ENCODE measurements around the gene FAM13C. TPM values are rescaled to one million over a fixed set of nuclear protein-coding genes. Genes with fewer than 3 reads are reported as not detected.

FAM13C gene
- total RNA-seq, 1 donor from 2014 or later, result 5.4 TPM

DNA sequence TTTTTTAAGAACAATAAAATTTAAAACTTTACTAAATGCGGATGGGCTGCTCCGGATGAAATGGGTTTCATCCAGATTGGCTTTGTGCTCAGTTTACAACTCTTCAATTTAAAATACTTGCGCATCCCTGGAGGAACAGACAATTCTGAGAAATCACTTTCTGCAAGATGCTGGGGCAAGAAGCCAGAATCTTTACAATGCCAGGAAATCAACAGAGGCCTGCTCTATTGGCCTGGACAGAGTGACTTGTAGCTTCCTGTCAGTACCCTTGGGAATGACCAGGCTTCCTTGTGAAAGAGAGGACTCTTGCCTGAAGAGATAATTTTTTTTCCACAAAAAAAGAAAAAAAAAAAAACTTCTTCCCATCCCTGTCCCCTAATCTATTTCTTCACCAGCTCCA lies 3.9 kb upstream of the FAM13C start:
- DNase-seq (no peak), ATAC-seq (peak; percentile 79)
- intact Hi-C loops (cut with micrococcal nuclease), result no loop called here

DNA sequence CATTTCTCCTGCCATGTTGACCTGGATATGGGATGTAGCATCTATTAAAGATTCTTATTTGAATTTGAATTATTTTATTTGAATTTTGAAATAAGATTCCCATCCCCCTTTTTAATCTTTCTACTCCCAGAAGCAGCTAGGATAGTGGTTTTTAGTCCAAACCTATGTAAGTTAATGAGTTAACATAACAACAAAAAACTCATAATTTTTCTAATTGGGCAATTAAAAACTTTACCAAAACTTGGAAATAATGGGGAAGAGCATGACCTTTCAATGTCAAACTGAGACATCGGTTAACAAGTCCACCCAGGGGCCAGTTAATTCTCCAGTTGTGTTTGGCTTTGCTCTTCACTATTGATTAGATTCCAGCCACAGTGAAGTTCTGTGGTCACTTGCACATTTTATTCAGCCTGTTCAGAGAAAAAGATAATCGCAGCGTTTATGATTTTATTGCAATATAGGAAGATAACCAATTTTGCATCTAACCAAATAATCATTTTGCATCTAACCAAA lies 1.2 kb upstream of the FAM13C start:
- ATAC-seq (no peak), DNase-seq (no peak)
- intact Hi-C loops (cut with micrococcal nuclease), result no loop called here

DNA sequence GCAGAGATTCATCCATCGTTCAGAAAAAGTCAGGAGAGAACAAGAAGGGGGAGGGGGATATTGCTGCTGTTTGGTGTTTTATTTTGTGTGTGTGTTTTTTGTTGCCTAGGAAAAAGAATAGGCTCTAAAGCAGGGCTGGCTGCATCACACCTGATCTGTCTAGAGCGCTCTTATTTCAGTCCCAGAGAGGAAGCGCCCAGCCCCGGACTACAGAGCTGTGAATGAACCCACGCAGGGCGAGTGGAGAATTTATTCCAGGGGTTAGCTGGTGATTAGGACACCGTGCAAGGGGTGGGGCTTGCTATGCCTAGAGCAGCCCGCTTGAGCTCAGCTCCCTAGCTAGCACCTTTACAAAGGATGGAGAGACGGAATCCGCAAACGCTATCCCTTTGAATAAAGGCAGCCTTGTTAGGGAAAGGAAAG lies 621 bp upstream of the FAM13C start:
- DNase-seq (peak; percentile 74), ATAC-seq (peak; percentile 84)
- intact Hi-C loops (cut with micrococcal nuclease), result no loop called here

DNA sequence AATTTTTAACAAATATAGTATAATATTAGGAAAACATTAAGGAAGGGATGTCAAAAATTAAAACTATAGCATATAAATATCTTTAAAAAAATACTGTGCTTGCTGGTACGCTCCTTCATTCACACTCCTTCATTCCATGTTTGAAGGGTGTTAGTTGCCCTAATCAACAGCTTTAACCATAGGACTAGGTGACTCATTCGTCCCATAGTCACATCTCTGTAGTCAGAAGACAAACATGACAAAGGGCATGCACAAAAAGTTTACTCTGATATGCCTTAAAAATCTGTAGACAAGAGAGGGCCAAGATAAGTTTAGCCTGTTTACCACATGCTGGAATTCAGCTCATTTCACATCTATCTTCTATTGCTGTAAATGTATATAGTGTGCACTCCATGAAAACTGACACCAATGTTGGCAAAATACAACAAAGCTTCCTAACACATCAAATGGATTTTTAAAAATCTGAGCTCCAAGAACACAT lies 646 bp downstream of the FAM13C start:
- DNase-seq, result no peak
- intact Hi-C loops (cut with micrococcal nuclease), result no loop called here
- ATAC-seq, result peak; percentile 32

DNA sequence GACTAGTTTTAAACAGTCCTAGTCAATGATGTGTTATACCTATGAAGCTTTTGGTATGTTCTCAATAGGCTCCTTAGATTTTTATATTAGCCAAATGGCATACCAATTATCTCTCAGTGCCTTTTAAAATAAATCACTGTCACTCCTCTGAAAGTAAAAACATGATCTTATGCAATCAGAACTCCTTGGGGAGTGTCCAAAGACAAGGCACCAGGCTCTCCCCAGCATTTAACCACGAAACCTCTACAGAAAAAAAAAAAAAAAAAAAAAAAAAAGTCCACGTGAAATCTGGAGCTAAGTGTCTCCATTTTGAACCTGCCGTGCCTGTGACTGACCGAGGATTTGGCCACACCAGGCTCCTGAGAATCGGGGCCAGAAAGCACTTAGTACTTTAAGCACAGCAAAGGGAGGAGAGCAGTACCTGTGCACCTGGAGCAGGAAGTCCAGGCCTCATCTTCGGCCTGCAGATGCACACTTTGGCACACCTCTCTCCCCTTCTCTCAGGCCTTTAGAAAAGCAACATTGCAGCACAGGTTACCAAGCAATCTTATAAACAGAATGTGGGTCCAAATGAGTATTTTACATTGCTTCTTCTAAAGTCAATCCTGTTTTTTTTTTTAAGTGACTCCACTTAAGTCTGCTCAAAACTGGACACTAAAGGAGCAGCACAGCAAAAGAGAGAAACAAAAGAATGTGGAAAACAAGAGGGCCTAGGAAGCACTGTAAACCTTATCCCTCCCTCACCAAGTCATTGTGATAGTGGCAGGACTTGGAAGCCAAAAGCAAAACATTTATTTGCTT lies 1.5 kb downstream of the FAM13C start:
- DNase-seq (no peak), ATAC-seq (no peak)
- intact Hi-C loops (cut with micrococcal nuclease), result no loop called here

DNA sequence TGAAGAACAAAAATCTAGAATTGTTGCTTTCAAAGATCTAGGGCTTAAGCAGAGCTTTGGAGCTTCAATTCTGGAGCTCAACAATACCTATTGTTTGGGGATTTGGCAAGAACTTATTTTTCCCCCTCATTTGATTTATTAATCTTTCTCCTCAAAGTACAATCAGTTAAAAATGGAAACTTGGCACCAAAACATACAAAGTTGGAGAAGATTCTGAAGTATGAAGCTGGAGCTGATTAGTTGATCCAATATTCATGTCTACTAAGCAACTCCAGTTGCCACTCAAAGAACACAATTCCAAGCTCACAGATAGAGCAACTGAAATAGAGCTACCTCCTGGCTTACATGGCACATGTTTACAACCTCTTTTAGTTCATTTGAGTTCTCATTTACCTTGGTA lies 3.8 kb downstream of the FAM13C start:
- no peak for DNase-seq
- intact Hi-C loops (cut with micrococcal nuclease), result no loop called here
- no peak for ATAC-seq

DNA sequence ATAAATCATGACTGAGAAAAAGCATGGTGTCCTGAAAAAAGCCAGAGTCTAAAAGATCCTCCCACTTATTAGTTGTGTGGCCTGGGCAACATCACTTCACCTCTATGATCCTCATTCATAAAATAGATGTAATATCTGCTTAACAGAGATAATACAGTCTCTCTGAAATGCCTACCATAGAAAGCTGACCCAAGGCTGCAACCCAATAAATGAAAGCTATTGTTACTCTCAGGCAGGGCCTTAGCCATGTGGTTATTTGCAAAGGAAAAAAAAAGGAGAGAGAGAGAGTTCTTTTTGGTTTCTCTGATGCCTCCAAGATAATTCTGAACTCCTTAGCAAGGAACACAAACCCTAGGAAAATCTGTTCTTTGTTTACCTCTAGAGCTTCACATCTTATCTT lies 7.9 kb downstream of the FAM13C start:
- no peak for ATAC-seq
- intact Hi-C loops (cut with micrococcal nuclease), result no loop called here
- no peak for DNase-seq

DNA sequence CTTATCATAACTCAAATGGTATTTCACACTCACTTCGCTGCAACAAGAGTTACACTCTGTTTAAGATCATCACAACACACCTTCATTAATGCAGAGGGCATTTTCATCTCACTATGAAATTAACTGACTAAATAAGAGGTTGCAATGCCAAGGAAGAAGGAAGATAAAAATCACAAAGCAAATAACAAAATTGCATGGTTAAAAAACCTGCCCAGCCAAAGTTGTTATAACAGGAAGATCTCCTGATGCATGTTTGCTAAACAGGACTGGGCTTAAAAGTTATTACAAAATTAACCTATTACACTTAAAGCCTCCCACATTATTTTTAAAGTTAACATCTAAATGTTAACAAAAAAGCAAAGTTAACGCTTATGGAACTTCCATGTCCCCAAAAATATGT lies 11.8 kb downstream of the FAM13C start:
- intact Hi-C loops (cut with micrococcal nuclease), result no loop called here
- DNase-seq, result no peak
- ATAC-seq, result no peak

DNA sequence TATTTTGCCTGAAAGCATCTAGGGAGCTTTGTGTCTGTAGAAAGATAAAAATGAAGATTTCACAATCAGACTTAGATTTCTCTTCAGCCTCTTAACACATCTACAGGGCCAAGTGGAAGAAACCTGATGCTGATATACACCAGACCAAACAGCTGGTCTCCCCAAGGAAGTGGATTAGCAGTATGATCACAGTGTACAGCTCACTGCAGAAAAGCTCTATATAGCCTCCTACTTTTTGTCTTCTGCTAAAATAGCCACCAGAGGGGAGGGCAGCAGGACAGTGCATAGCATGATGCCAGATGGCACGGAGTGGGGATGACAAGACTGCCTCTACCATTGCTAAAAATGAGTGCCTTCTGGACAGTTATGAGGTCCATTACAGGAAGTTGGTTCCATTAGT lies 16.0 kb downstream of the FAM13C start:
- intact Hi-C loops (cut with micrococcal nuclease), result no loop called here
- ATAC-seq, result peak; percentile 76
- no peak for DNase-seq

DNA sequence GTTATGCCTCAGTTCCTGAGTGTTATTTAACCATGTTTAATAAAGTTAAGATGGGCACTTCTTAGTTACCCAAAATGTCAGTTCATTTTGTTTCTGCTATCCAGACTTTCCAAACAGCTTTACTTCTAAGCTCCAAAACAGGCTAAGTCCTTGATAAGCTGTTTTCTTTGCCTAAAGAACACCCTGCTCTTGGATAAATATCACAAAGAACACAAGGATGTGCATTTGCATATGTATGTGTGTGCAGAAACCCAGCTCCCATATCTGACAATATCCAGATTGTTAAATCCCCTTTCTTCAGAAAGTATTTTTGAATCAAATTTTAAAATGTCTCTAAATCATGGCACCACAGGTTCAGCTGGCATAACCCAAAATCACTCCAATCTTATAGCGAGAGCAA lies 19.6 kb downstream of the FAM13C start:
- DNase-seq (no peak), ATAC-seq (no peak)
- intact Hi-C loops (cut with micrococcal nuclease), result no loop called here

DNA sequence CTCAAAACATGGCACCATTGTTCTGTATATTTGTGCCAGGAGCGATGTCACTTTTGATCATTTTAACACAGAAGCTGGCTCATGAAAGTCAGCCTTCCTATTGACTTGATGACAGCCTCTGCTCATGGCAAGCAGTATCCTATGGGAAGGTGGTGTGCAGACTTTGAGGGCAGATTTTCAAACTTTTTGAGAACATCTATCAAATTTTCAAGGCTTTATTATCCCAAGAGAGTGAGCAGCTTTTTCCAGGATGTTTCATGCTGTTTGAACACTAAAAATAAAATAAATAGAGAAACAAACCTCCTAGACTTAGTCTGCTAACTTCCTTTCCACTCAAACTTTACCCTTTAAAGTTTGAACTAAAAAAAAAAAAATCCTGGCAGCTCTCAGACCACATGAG lies 20.3 kb downstream of the FAM13C start:
- intact Hi-C loops (cut with micrococcal nuclease), result no loop called here
- no peak for DNase-seq
- ATAC-seq, result no peak

DNA sequence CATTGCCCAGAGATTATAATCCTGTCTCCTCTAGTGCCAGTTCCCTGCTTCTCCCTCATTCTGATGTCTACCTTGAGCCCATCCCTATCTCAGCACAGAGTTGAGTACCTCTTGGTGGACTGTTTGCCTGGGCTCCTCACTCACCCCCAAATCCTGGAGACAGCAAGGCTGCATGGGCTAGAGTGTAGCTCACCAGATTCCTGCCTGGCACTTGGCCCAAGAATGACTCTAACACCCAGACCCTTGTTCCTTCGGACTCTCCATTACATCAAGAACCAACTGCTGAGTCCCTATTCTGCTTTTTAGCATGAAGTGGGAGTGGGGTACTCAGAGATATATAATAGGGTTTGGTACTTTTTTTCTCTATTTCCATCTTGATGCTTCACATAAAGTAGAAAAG lies 22.1 kb downstream of the FAM13C start:
- intact Hi-C loops (cut with micrococcal nuclease), result no loop called here
- ATAC-seq, result no peak
- no peak for DNase-seq

DNA sequence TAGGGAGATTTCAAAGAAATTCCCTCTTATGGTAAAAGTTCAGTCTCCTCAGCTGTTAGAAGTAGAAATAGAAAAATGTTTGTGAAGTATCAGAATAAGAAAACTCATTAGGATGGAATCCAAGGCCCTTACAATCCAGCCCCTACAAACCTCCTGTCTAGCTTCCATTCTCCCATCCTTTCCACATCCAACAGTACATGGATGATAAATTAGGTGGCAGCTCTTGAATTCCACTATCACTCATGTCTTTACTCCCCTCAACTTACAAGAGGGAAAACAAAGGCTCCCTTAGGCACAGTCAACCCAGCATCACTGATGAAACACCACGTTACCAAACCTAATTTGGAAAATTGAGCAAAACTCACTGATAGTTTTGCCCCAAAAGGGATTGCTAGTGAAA lies 23.0 kb downstream of the FAM13C start:
- ATAC-seq, result no peak
- DNase-seq, result no peak
- intact Hi-C loops (cut with micrococcal nuclease), result no loop called here

DNA sequence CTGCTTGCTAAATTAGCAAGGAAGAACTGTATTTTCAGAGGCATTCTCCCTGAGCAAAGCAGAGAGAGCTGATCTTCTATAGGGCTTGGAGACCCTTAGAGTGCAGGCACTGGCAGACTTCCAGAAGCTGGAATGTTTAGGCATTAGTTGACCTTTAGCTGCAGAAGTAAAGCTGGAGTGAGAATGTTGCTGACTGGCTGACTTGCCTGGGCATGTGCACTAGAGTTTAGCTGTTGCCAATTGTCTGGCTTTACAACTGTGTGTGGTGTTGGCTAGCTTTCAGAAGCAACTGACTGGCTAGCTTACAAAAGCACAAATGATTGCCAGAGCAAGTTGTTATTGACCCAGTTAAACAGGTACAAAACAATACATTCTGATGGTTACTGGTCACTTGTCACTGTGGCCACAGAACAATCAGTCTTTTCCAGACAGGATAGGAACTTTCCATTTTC lies 25.1 kb downstream of the FAM13C start:
- ATAC-seq (peak; percentile 91), DNase-seq (no peak)
- intact Hi-C loops (cut with micrococcal nuclease), result no loop called here

DNA sequence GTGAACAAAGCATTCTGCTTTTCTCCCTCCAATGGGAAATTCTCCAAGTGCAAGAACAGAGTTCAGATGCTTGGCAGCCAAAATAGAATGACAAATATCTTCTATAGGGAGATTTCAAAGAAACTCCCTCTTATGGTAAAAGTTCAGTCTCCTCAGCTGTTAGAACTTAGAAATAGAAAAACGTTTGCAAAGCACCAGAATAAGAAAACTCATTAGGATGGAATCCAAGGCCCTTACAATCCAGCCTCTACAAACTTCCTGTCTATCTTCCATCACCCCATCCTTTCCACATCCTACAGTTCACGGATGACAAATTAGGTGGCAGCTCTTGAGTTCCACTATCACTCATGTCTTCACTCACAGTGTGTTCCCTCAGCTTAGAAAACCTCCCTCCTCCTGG lies 25.7 kb downstream of the FAM13C start:
- intact Hi-C loops (cut with micrococcal nuclease), result no loop called here
- DNase-seq (no peak), ATAC-seq (peak; percentile 69)

DNA sequence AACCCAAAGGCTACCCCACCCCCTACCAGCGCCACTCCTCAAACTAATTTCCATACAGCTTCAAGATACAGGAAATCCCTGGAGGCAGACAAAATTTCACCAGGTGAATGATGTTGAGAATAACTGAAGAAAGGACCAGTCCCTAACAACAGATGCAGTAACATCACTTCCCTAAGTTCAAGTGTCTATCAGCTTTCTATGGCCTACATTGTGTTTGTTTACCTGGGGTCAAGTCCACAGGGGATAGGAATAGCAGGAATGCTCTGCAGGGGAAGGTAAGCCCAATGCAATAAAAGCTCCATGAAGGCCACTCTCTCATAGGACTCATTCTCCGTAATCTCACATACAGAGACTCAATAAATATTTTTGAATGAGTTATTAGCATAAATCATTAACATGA lies 26.9 kb downstream of the FAM13C start:
- DNase-seq (no peak), ATAC-seq (no peak)
- intact Hi-C loops (cut with micrococcal nuclease), result no loop called here

DNA sequence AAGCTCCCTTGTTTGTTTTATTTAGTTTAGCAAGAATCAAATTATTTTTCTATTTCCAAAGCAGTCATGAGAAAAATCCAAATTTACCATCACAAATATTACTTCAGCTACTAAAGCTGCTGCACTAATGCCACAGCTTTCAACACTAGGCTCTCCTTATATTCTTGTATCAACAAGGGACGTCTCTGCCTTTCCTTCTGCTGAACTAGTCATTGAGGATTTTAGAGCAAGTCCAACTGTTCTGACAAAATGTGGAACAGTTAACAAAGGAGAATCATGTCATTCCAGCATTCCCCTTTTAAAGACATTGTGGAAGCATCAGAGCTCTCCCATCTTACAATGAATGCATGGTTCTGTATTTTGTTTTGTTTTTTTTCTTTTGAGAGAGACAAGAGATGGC lies 28.6 kb downstream of the FAM13C start:
- DNase-seq (no peak), ATAC-seq (no peak)
- intact Hi-C loops (cut with micrococcal nuclease), result no loop called here

DNA sequence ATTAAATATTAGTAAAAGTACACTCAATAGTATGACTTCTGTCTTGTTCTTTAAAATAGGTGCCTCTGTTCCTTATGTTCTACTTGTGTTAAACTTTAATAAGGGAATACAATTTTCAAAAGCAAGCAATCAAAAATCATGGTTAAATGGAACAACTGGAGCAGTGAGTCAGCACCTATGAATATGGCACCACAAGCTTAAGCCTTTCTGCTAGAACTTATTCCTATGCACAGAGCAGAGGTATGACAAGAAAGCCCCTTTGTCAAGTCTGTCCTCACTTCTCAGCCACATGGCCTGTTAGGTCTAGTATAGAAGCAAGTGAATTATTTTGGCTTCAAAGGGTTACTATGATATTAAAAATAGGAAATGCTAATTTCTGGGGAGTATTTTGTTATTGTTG lies 29.8 kb downstream of the FAM13C start:
- ATAC-seq, result no peak
- DNase-seq, result no peak
- intact Hi-C loops (cut with micrococcal nuclease), result no loop called here

DNA sequence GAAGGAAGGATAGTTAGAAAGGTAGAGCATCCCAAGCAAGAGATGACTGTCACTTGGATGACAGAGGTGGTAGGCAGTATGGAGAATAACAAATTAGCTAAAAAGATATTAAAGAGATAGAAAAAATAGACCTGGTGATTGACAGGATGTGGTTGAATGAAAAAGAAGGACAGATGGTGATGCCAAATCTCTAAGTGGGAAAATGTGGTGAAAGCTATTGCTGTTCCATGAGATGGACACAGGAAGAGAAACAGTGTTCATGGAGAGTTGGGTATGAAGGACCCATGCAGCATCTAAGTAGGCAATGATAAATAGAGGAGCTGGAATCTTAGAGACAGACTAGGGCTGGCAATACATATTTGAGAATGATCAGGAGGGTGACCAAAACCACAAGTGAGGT lies 30.7 kb downstream of the FAM13C start:
- DNase-seq (no peak), ATAC-seq (no peak)
- intact Hi-C loops (cut with micrococcal nuclease), result no loop called here

DNA sequence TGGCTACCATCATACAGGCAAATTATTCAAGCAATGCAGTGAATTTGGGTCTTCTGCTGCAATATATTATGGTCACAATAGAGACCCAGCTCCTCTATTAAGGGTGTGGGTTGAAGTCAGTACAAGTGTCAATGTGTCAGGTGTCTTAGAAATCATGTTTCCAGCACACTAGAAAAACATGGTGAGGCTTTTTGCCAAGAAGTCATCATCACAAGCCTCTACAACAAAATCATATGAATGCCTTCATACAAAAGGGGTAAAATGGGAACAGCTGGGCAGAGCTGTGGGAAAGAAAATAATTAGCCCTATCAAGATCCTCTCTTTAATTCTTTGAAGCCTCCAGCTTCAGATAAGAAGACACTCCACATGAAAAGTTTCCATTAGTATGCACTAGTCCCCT lies 37.2 kb downstream of the FAM13C start:
- ATAC-seq (no peak), DNase-seq (no peak)
- intact Hi-C loops (cut with micrococcal nuclease), result no loop called here

DNA sequence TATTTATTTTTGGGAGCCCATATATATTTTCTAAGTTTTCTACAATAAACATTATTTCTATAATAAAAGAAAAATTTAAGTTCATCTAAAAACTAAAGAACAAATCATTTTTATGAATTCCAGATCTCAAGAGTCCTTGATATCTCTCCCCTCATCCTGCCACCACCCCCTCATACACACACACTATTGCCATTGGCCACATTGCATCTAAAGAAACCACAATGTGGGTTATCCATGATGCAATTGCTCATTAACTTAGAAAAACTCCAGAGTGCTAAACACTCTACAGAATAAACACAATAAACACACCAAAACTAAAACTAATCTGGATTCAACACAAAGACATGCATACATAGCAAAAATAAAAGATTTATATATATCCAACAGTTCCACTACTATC lies 37.8 kb downstream of the FAM13C start:
- ATAC-seq, result no peak
- intact Hi-C loops (cut with micrococcal nuclease), result no loop called here
- DNase-seq, result no peak

All from left ventricle myocardium superior (tissue), 1 donor.